Loucy (cell line): ENCODE data around the gene HAVCR2.

Source experiments
- H2AFZ ChIP-seq: fragments of 200-600 bp; sonication (generic); 2 replicates; pipeline ENCODE4 v1.6.0; 2016; ENCODE audit warnings: antibody characterized with exemption, mild to moderate bottlenecking, low read length, moderate library complexity
- H3F3A ChIP-seq: fragments of 200-600 bp; 2 replicates; pipeline ENCODE4 v1.6.0; 2016; ENCODE audit warnings: antibody characterized with exemption, low read depth, mild to moderate bottlenecking
- H3K27me3 ChIP-seq: fragments of 200-600 bp; sonication (generic); 2 replicates; pipeline ENCODE4 v1.6.1; 2014; ENCODE audit warnings: low read length, mild to moderate bottlenecking; ENCODE audit not compliant: insufficient read depth, poor library complexity, severe bottlenecking
- H3K36me3 ChIP-seq: fragments of 200-600 bp; sonication (generic); 2 replicates; pipeline ENCODE4 v1.6.1; 2016; ENCODE audit warnings: low read length; ENCODE audit not compliant: insufficient read depth
- H3K4me1 ChIP-seq: fragments of 200-600 bp; sonication (generic); 2 replicates; pipeline ENCODE4 v1.5.1; 2014; ENCODE audit warnings: low read length, mild to moderate bottlenecking; ENCODE audit not compliant: insufficient read depth, poor library complexity, severe bottlenecking
- H3K4me2 ChIP-seq: fragments of 200-600 bp; sonication (generic); 2 replicates; pipeline ENCODE4 v1.6.0; 2014; ENCODE audit warnings: antibody characterized with exemption, low read length, low read depth, mild to moderate bottlenecking; ENCODE audit not compliant: poor library complexity, severe bottlenecking
- H3K4me3 ChIP-seq: fragments of 200-600 bp; sonication (generic); 2 replicates; pipeline ENCODE4 v1.5.1; 2014; ENCODE audit warnings: low read length, mild to moderate bottlenecking, mixed read lengths; ENCODE audit not compliant: poor library complexity, severe bottlenecking
- H3K79me2 ChIP-seq: fragments of 200-600 bp; sonication (generic); 2 replicates; pipeline ENCODE4 v1.6.1; 2014; ENCODE audit warnings: low read length; ENCODE audit not compliant: insufficient read depth
- H3K9ac ChIP-seq: fragments of 200-600 bp; sonication (generic); 2 replicates; pipeline ENCODE4 v1.6.0; 2014; ENCODE audit warnings: mild to moderate bottlenecking, low read depth, low read length, moderate library complexity; ENCODE audit not compliant: poor library complexity, severe bottlenecking
- H3K9me2 ChIP-seq: fragments of 200-600 bp; sonication (generic); replicated peaks from 2 replicates; pipeline ENCODE4 v1.6.1; 2016; ENCODE audit warnings: low read depth, low read length, mixed read lengths
- H3K9me3 ChIP-seq: fragments of 200-600 bp; sonication (generic); 2 replicates; pipeline ENCODE4 v1.6.1; 2014; ENCODE audit warnings: mild to moderate bottlenecking, antibody characterized with exemption, low read length, low read depth; ENCODE audit not compliant: insufficient read depth
- H4K20me1 ChIP-seq: fragments of 200-600 bp; sonication (generic); 2 replicates; pipeline ENCODE4 v1.6.0; 2014; ENCODE audit warnings: antibody characterized with exemption, low read length, mild to moderate bottlenecking; ENCODE audit not compliant: insufficient read depth, poor library complexity, severe bottlenecking
- CTCF ChIP-seq: fragments of 200-600 bp; sonication (generic); conservative IDR thresholded peaks from 2 replicates; pipeline ENCODE4 v1.5.1; 2014; ENCODE audit warnings: mild to moderate bottlenecking, antibody characterized with exemption, low read length
- EZH2phosphoT487 ChIP-seq: fragments of 200-600 bp; IDR thresholded peaks from 2 replicates; pipeline ENCODE4 v1.6.1; 2018; ENCODE audit warnings: antibody characterized with exemption, mild to moderate bottlenecking, moderate library complexity, borderline replicate concordance

The HAVCR2 gene

DNA sequence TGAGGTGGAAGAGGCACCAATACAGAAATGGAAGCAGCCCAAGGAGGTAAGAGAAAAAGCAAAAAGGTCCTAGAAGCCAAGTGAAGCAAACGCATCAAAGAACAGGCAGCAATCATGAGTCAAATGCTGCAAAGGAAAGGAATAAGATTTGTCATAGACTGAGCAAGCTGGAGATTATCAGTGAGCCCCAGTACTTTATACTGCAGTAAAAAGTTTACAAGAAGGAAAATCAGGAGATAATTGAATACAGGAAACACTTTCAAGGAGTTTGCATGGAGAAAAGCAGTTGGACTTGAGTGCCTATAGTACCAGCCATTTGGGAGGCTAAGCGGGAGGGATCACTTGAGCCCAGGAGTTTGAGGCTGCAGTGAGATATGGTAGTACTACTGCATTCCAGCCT lies 42.8 kb downstream of the HAVCR2 start:
- Histone ChIP-seq H3K4me1 (no peaks in the 10 kb centered on the region), H4K20me1 (no peaks in the 10 kb centered on the region), H3F3A (no peaks in the 10 kb centered on the region), H3K27me3 (no peaks in the 10 kb centered on the region), H2AFZ (no peak overlapping the region), H3K9me3 (no peaks in the 10 kb centered on the region), H3K4me3 (no peak overlapping the region), H3K36me3 (no peaks in the 10 kb centered on the region), H3K9ac (no peak overlapping the region), H3K9me2 (no peaks in the 10 kb centered on the region), H3K4me2 (no peak overlapping the region), H3K79me2 (no peaks in the 10 kb centered on the region)
- no peak for TF ChIP-seq CTCF
- TF ChIP-seq EZH2phosphoT487: no peak

GRCh38 chr5:157063776-157064430 lies 44.9 kb downstream of the HAVCR2 start:
- H4K20me1 ChIP-seq: no peaks in the 10 kb centered on the region
- H3K79me2 ChIP-seq: no peaks in the 10 kb centered on the region
- no peaks in the 10 kb centered on the region for H3F3A ChIP-seq
- H3K36me3 ChIP-seq: no peaks in the 10 kb centered on the region
- H3K4me1 ChIP-seq: no peaks in the 10 kb centered on the region
- H2AFZ ChIP-seq: no peak overlapping the region
- no peaks in the 10 kb centered on the region for H3K9me2 ChIP-seq
- TF ChIP-seq CTCF (no peak), EZH2phosphoT487 (no peak)
- H3K27me3 ChIP-seq: no peaks in the 10 kb centered on the region
- no peak overlapping the region for H3K4me2 ChIP-seq
- H3K9me3 ChIP-seq: no peaks in the 10 kb centered on the region
- H3K4me3 ChIP-seq: no peak overlapping the region
- no peak overlapping the region for H3K9ac ChIP-seq

GRCh38 chr5:157059891-157060290 lies 49.0 kb downstream of the HAVCR2 start:
- no peaks in the 10 kb centered on the region for H3K4me1 ChIP-seq
- H3K79me2 ChIP-seq: no peaks in the 10 kb centered on the region
- H3K27me3 ChIP-seq: no peaks in the 10 kb centered on the region
- no peaks in the 10 kb centered on the region for H4K20me1 ChIP-seq
- H3K4me3 ChIP-seq: no peak overlapping the region
- H3K9ac ChIP-seq: no peak overlapping the region
- no peaks in the 10 kb centered on the region for H3K9me2 ChIP-seq
- no peaks in the 10 kb centered on the region for H3K36me3 ChIP-seq
- no peaks in the 10 kb centered on the region for H3F3A ChIP-seq
- H3K4me2 ChIP-seq: no peak overlapping the region
- H3K9me3 ChIP-seq: no peaks in the 10 kb centered on the region
- no peak overlapping the region for H2AFZ ChIP-seq
- TF ChIP-seq CTCF: no peak
- no peak for TF ChIP-seq EZH2phosphoT487
